H1 (cell line): ENCODE measurements around the gene RBM4. TPM values are rescaled to one million over a fixed set of nuclear protein-coding genes. Genes with fewer than 3 reads are reported as not detected.

ENCODE experiments used
- CHD2 ChIP-seq: IDR thresholded peaks from 2 replicates; pipeline ENCODE4 v1.6.1; 2012; ENCODE audit warnings: low read length, improper control_type of control experiment
- CHD7 ChIP-seq: fragments of 300-600 bp; sonication (generic); IDR thresholded peaks from 2 replicates; pipeline ENCODE4 v1.7.1; 2012; ENCODE audit warnings: low read length, moderate library complexity, mild to moderate bottlenecking, inconsistent platforms; ENCODE audit not compliant: insufficient replicate concordance
- HDAC2 ChIP-seq, 2 experiments: fragments of 300-600 bp in 1 of 2; sonication (generic) in 1 of 2; IDR thresholded peaks; 2 replicates each; pipeline ENCODE4 v1.6.1; 2011 to 2012; ENCODE audit warnings: low read depth in 2 of 2, low read length in 2 of 2, mild to moderate bottlenecking in 2 of 2, moderate library complexity in 2 of 2, borderline replicate concordance in 1 of 2, inconsistent platforms in 1 of 2
- KDM1A ChIP-seq: fragments of 200-600, 300-600 bp; sonication (generic); IDR thresholded peaks from 2 replicates; pipeline ENCODE4 v1.7.1; 2016; ENCODE audit warnings: mild to moderate bottlenecking, low read length, borderline replicate concordance
- SP1 ChIP-seq: IDR thresholded peaks from 2 replicates; pipeline ENCODE4 v1.6.1; 2011; ENCODE audit warnings: low read depth, low read length
- TAF7 ChIP-seq: optimal IDR thresholded peaks from 2 replicates; pipeline ENCODE3; 2011; ENCODE audit warnings: low read depth, mild to moderate bottlenecking, inconsistent platforms, low read length, moderate library complexity, borderline replicate concordance
- polyA plus RNA-seq, 7 experiments: library from polyadenylated mRNA; depleted of rRNA in 3 of 7; stranded (reverse) in 5 of 7; unstranded in 2 of 7; fragments of >200 nt in 5 of 7; fragments of 200-250 nt in 2 of 7; gene quantifications; 1 replicate in 5 of 7; 2 replicates in 1 of 7; 4 replicates in 1 of 7; pipeline versions ENCODE4 v1.2.1 to v1.2.3, GENCODE V29; 2011 to 2013; ENCODE audit warnings: missing spikeins in 2 of 7, mixed read lengths in 2 of 7
- total RNA-seq: library from RNA; stranded (reverse); fragmentation: NEBNext Ultra II Directional; extraction: Animal tissue kit (Norgen Biotek cat#: 25700); gene quantifications from 2 replicates; pipeline ENCODE4 v1.2.1, GENCODE V29; 2021

Gene RBM4
- total and polyA plus RNA-seq, 2 of the 8 experiments (the other 6 are each of a cell fraction or from before 2014, with no cell fraction given) = 192 to 330 TPM

GRCh38 chr11:66617155-66617834 lies 21.2 kb upstream of the RBM4 start (continued):
- TF ChIP-seq CHD7 (no peak), TAF7 (no peak), SP1 (no peak), HDAC2 (IDR thresholded peaks at IDR 0.05; ENCODE audit: borderline replicate concordance in 1 of 2, low read depth in 2 of 2, low read length in 2 of 2) (0 out of 4 replicates have a peak, but pooled peaks of 1 of the 2 experiments have one; percentile 6), KDM1A (no peak), CHD2 (no peak)
